Brain pericyte (primary cell): ENCODE results near the gene GAPT.
A peak's percentile ranks its signal among the peaks of the same experiment; 100 is the strongest.

Source experiments
- DNase-seq: peaks from one replicate; pipeline ENCODE4 v3.0.0-alpha.2; 2012; ENCODE audit warnings: low read depth, low spot score

The GAPT gene

GRCh38 chr5:58460732-58461286, 30.4 kb upstream of the GAPT start:
- DNase-seq: peak; percentile 65

- no peak for DNase-seq
Observed at GRCh38 chr5:58462154-58462553, 29.1 kb upstream of the GAPT start.

- DNase-seq: no peak
Observed at GRCh38 chr5:58462623-58463230, 28.5 kb upstream of the GAPT start.

GRCh38 chr5:58466939-58467338, 24.3 kb upstream of the GAPT start:
- no peak for DNase-seq

- no peak for DNase-seq
Observed at GRCh38 chr5:58469896-58470295, 21.3 kb upstream of the GAPT start.

- no peak for DNase-seq
Observed at GRCh38 chr5:58475404-58475803, 15.8 kb upstream of the GAPT start.

GRCh38 chr5:58477760-58478376, 13.4 kb upstream of the GAPT start:
- DNase-seq: no peak

GRCh38 chr5:58481066-58481676, 10.1 kb upstream of the GAPT start:
- DNase-seq: no peak

- DNase-seq: no peak
Observed at GRCh38 chr5:58481828-58482227, 9.4 kb upstream of the GAPT start.

GRCh38 chr5:58482536-58482935, 8.7 kb upstream of the GAPT start:
- DNase-seq: no peak

GRCh38 chr5:58484505-58484904, 6.7 kb upstream of the GAPT start:
- DNase-seq: no peak

GRCh38 chr5:58486290-58486689, 4.9 kb upstream of the GAPT start:
- DNase-seq: no peak

- DNase-seq: no peak
Observed at GRCh38 chr5:58490402-58491050, 709 bp upstream of the GAPT start.

- DNase-seq: no peak
Observed at GRCh38 chr5:58493141-58493540, 1.9 kb downstream of the GAPT start.

GRCh38 chr5:58496488-58496887, 5.3 kb downstream of the GAPT start:
- DNase-seq: no peak

GRCh38 chr5:58497386-58497785, 6.2 kb downstream of the GAPT start:
- no peak for DNase-seq

GRCh38 chr5:58497921-58498320, 6.7 kb downstream of the GAPT start:
- DNase-seq: no peak

- no peak for DNase-seq
Observed at GRCh38 chr5:58498340-58498942, 7.2 kb downstream of the GAPT start.

- DNase-seq: no peak
Observed at GRCh38 chr5:58499231-58499630, 8.0 kb downstream of the GAPT start.

GRCh38 chr5:58499941-58500340, 8.7 kb downstream of the GAPT start:
- DNase-seq: no peak

GRCh38 chr5:58501778-58502417, 10.7 kb downstream of the GAPT start:
- no peak for DNase-seq
